Subcutaneous abdominal adipose tissue (tissue), 5 donors: ENCODE data around the gene HIGD1A.

Experiments
- H3K27ac ChIP-seq: one replicate; pipeline ENCODE4 v1.7.0; 2013; ENCODE audit warnings: low read depth, mild to moderate bottlenecking, inconsistent platforms, low read length, moderate library complexity
- H3K27me3 ChIP-seq, 5 donors: one replicate each; pipeline ENCODE4 v1.7.0; 2013; ENCODE audit warnings: low read length in 5 of 5, inconsistent platforms in 1 of 5; ENCODE audit not compliant: control insufficient read depth in 5 of 5, insufficient read depth in 4 of 5
- H3K36me3 ChIP-seq, 5 donors: one replicate each; pipeline ENCODE4 v1.7.0; 2013; ENCODE audit warnings: low read length in 5 of 5; ENCODE audit not compliant: control insufficient read depth in 5 of 5, insufficient read depth in 5 of 5
- H3K4me1 ChIP-seq, 5 donors: one replicate each; pipeline ENCODE4 v1.7.0; 2013; ENCODE audit warnings: low read length in 5 of 5, mild to moderate bottlenecking in 3 of 5, moderate library complexity in 1 of 5; ENCODE audit not compliant: control insufficient read depth in 5 of 5, insufficient read depth in 5 of 5
- H3K4me3 ChIP-seq, 5 donors: one replicate each; pipeline ENCODE4 v1.7.0; 2013; ENCODE audit warnings: low read length in 5 of 5, low read depth in 1 of 5
- H3K9ac ChIP-seq, 5 donors: one replicate each; pipeline ENCODE4 v1.7.0; 2013; ENCODE audit warnings: low read length in 5 of 5, mild to moderate bottlenecking in 4 of 5, moderate library complexity in 3 of 5
- H3K9me3 ChIP-seq, 5 donors: one replicate each; pipeline ENCODE4 v1.7.0; 2013; ENCODE audit warnings: low read length in 5 of 5; ENCODE audit not compliant: control insufficient read depth in 5 of 5
- donor health status: healthy.
- donor health status: healthy.
- donor health status: healthy.
- donor health status: healthy.
- donor health status: healthy.

HIGD1A gene

GRCh38 chr3:42844815-42845214 is 40.5 kb upstream of the HIGD1A start:
- H3K27ac ChIP-seq = peak overlapping the region; percentile 23
- no peaks in the 10 kb centered on the region for H3K9me3 ChIP-seq
- H3K36me3 ChIP-seq = no peaks in the 10 kb centered on the region
- H3K27me3 ChIP-seq = no peaks in the 10 kb centered on the region
- H3K4me3 ChIP-seq = no peak overlapping the region
- peaks cover 3 to 33% (median 24%) of the 10 kb centered on the region in 5 donors for H3K4me1 ChIP-seq
- H3K9ac ChIP-seq = no peak overlapping the region

GRCh38 chr3:42844412-42844713 is 40.1 kb upstream of the HIGD1A start:
- Histone ChIP-seq H3K4me3 (no peak overlapping the region), H3K27ac (peak overlapping the region; percentile 65), H3K9me3 (no peaks in the 10 kb centered on the region), H3K9ac (no peak overlapping the region), H3K4me1 (peaks cover 3 to 34% (median 24%) of the 10 kb centered on the region in 5 donors), H3K36me3 (no peaks in the 10 kb centered on the region), H3K27me3 (no peaks in the 10 kb centered on the region)

- no peak overlapping the region for H3K9ac ChIP-seq
- H3K4me3 ChIP-seq = no peak overlapping the region
Observed at GRCh38 chr3:42843713-42844411, 39.6 kb upstream of the HIGD1A start.

GRCh38 chr3:42841332-42841731 is 37.0 kb upstream of the HIGD1A start:
- peaks cover 2 to 20% (median 18%) of the 10 kb centered on the region in 5 donors for H3K4me1 ChIP-seq

More at GRCh38 chr3:42843713-42844411, 39.6 kb upstream of the HIGD1A start:
- peak overlapping the region; percentile 65 for H3K27ac ChIP-seq
- H3K36me3 ChIP-seq = no peaks in the 10 kb centered on the region
- H3K27me3 ChIP-seq = no peaks in the 10 kb centered on the region
- no peaks in the 10 kb centered on the region for H3K9me3 ChIP-seq
- H3K4me1 ChIP-seq = peaks cover 3 to 34% (median 24%) of the 10 kb centered on the region in 5 donors

GRCh38 chr3:42839616-42840015 is 35.3 kb upstream of the HIGD1A start:
- peaks cover 0 to 16% (median 11%) of the 10 kb centered on the region in 5 donors for H3K4me1 ChIP-seq
- H3K4me3 ChIP-seq = no peak overlapping the region
- no peaks in the 10 kb centered on the region for H3K36me3 ChIP-seq
- H3K27me3 ChIP-seq = no peaks in the 10 kb centered on the region
- H3K9me3 ChIP-seq = no peaks in the 10 kb centered on the region
- H3K27ac ChIP-seq = no peak overlapping the region
- H3K9ac ChIP-seq = no peak overlapping the region

More at GRCh38 chr3:42841332-42841731, 37.0 kb upstream of the HIGD1A start:
- H3K27me3 ChIP-seq = no peaks in the 10 kb centered on the region
- no peaks in the 10 kb centered on the region for H3K9me3 ChIP-seq
- no peaks in the 10 kb centered on the region for H3K36me3 ChIP-seq
- H3K27ac ChIP-seq = no peak overlapping the region
- no peak overlapping the region for H3K9ac ChIP-seq
- no peak overlapping the region for H3K4me3 ChIP-seq

GRCh38 chr3:42838571-42838970 is 34.3 kb upstream of the HIGD1A start:
- peaks cover 0 to 14% (median 8%) of the 10 kb centered on the region in 5 donors for H3K4me1 ChIP-seq
- H3K27ac ChIP-seq = no peak overlapping the region

GRCh38 chr3:42836150-42837123 is 32.1 kb upstream of the HIGD1A start:
- Histone ChIP-seq H3K27me3 (no peaks in the 10 kb centered on the region), H3K36me3 (no peaks in the 10 kb centered on the region), H3K4me1 (peaks cover 0 to 23% (median 8%) of the 10 kb centered on the region in 5 donors), H3K9ac (no peak overlapping the region), H3K4me3 (no peak overlapping the region), H3K9me3 (no peaks in the 10 kb centered on the region), H3K27ac (no peak overlapping the region)

More at GRCh38 chr3:42838571-42838970, 34.3 kb upstream of the HIGD1A start:
- Histone ChIP-seq H3K4me3 (no peak overlapping the region), H3K27me3 (no peaks in the 10 kb centered on the region), H3K36me3 (no peaks in the 10 kb centered on the region), H3K9ac (no peak overlapping the region), H3K9me3 (no peaks in the 10 kb centered on the region)

GRCh38 chr3:42831321-42831713 is 27.0 kb upstream of the HIGD1A start:
- Histone ChIP-seq H3K4me3 (no peak overlapping the region), H3K27me3 (no peaks in the 10 kb centered on the region), H3K9me3 (no peaks in the 10 kb centered on the region), H3K4me1 (peaks cover 0 to 35% (median 17%) of the 10 kb centered on the region in 5 donors), H3K9ac (no peak overlapping the region), H3K36me3 (no peaks in the 10 kb centered on the region), H3K27ac (peak overlapping the region; percentile 31)

- Histone ChIP-seq H3K4me3 (no peak overlapping the region), H3K36me3 (no peaks in the 10 kb centered on the region), H3K9ac (no peak overlapping the region), H3K27ac (peak overlapping the region; percentile 31), H3K9me3 (no peaks in the 10 kb centered on the region), H3K27me3 (no peaks in the 10 kb centered on the region), H3K4me1 (peaks cover 0 to 31% (median 17%) of the 10 kb centered on the region in 5 donors)
Observed at GRCh38 chr3:42830437-42831320, 26.4 kb upstream of the HIGD1A start.
